Neural cell (in vitro differentiated cells): ENCODE data around the gene MSGN1.

Source experiments
- EP300 ChIP-seq: fragments of 450-650 bp; conservative IDR thresholded peaks from 2 replicates; pipeline ENCODE4 v1.6.1; 2014; ENCODE audit warnings: antibody characterized with exemption, mild to moderate bottlenecking, moderate library complexity; ENCODE audit not compliant: poor library complexity, severe bottlenecking
- EZH2 ChIP-seq: fragments of 200-600, 300-800 bp; shearing (Covaris generic), sonication (generic); IDR thresholded peaks from 2 replicates; pipeline ENCODE4 v1.6.1; 2014; ENCODE audit warnings: antibody characterized with exemption, low read length, borderline replicate concordance, mild to moderate bottlenecking; ENCODE audit not compliant: insufficient read depth, poor library complexity, severe bottlenecking
- POLR2AphosphoS5 ChIP-seq: IDR thresholded peaks from 2 replicates; pipeline ENCODE4 v1.6.1; 2012
- RAD21 ChIP-seq: fragments of 450-650 bp; conservative IDR thresholded peaks from 2 replicates; pipeline ENCODE4 v1.6.1; 2014; ENCODE audit warnings: antibody characterized with exemption, mild to moderate bottlenecking, moderate library complexity
- SMC3 ChIP-seq: fragments of 450-650 bp; conservative IDR thresholded peaks from 2 replicates; pipeline ENCODE4 v1.6.1; 2014; ENCODE audit warnings: antibody characterized with exemption, mild to moderate bottlenecking, moderate library complexity; ENCODE audit not compliant: poor library complexity
- TAF1 ChIP-seq: IDR thresholded peaks from 2 replicates; pipeline ENCODE4 v1.6.1; 2012; ENCODE audit warnings: low read depth
- TF ChIP-seq, protein P1 (sequence below): fragments of 450-650 bp; IDR thresholded peaks from 2 replicates; pipeline ENCODE4 v1.5.1; 2014; ENCODE audit warnings: antibody characterized with exemption, mild to moderate bottlenecking, moderate library complexity; ENCODE audit not compliant: poor library complexity, severe bottlenecking
- TF ChIP-seq, protein P2 (sequence below): IDR thresholded peaks from 2 replicates; pipeline ENCODE4 v1.6.1; 2012; ENCODE audit warnings: borderline replicate concordance

DNA sequence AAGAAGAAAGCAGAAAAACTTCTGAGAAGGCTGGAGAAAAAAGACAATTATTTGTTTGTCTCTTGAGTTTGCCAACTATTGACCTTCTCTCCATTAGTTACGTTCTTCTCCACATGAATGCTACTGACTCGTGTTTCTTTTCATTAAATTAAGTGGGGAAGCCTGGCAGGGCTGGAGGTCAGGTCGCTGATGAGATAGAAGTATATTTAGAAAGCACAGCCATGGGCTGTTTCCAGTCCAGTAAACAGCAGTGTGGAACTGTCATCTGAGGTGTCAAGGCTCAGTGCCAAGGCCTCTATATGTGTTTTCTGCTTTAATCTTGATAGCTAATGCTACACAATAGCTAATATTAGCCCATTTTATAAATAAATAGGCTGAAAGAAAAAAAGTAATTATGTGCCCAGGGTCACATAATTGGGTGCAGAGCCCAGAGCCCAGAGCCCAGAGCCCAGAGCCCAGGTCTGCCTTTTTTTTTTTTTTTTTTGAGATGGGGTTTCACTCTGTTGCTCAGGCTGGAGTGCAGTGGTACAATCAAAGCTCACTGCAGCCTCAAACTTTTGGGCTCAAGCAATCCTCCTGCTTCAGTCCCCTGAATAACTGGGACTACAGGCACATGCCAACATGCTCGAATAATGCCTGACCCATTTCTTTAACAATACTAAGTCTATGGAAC is 6.3 kb downstream of the MSGN1 start:
- TF ChIP-seq, protein P1, sequence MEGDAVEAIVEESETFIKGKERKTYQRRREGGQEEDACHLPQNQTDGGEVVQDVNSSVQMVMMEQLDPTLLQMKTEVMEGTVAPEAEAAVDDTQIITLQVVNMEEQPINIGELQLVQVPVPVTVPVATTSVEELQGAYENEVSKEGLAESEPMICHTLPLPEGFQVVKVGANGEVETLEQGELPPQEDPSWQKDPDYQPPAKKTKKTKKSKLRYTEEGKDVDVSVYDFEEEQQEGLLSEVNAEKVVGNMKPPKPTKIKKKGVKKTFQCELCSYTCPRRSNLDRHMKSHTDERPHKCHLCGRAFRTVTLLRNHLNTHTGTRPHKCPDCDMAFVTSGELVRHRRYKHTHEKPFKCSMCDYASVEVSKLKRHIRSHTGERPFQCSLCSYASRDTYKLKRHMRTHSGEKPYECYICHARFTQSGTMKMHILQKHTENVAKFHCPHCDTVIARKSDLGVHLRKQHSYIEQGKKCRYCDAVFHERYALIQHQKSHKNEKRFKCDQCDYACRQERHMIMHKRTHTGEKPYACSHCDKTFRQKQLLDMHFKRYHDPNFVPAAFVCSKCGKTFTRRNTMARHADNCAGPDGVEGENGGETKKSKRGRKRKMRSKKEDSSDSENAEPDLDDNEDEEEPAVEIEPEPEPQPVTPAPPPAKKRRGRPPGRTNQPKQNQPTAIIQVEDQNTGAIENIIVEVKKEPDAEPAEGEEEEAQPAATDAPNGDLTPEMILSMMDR: no peak
- TF ChIP-seq EP300 (no peak), POLR2AphosphoS5 (no peak), EZH2 (no peak), RAD21 (no peak), SMC3 (no peak), TAF1 (no peak)
- TF ChIP-seq, protein P2, sequence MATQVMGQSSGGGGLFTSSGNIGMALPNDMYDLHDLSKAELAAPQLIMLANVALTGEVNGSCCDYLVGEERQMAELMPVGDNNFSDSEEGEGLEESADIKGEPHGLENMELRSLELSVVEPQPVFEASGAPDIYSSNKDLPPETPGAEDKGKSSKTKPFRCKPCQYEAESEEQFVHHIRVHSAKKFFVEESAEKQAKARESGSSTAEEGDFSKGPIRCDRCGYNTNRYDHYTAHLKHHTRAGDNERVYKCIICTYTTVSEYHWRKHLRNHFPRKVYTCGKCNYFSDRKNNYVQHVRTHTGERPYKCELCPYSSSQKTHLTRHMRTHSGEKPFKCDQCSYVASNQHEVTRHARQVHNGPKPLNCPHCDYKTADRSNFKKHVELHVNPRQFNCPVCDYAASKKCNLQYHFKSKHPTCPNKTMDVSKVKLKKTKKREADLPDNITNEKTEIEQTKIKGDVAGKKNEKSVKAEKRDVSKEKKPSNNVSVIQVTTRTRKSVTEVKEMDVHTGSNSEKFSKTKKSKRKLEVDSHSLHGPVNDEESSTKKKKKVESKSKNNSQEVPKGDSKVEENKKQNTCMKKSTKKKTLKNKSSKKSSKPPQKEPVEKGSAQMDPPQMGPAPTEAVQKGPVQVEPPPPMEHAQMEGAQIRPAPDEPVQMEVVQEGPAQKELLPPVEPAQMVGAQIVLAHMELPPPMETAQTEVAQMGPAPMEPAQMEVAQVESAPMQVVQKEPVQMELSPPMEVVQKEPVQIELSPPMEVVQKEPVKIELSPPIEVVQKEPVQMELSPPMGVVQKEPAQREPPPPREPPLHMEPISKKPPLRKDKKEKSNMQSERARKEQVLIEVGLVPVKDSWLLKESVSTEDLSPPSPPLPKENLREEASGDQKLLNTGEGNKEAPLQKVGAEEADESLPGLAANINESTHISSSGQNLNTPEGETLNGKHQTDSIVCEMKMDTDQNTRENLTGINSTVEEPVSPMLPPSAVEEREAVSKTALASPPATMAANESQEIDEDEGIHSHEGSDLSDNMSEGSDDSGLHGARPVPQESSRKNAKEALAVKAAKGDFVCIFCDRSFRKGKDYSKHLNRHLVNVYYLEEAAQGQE: no peak
